GM23338 (cell line): ENCODE data around the gene TPO. TPM values are rescaled to one million over a fixed set of nuclear protein-coding genes. Genes with fewer than 3 reads are reported as not detected.

ENCODE experiments used
- ATAC-seq: fragments of 200-7000 bp; cut with Tn5 transposase; 3 replicates; pipeline ENCODE4 v1.9.1; 2020
- DNase-seq: peaks from one replicate; pipeline ENCODE4 v3.0.0-alpha.2; 2015; ENCODE audit warnings: low spot score
- H2AFZ ChIP-seq: fragments of 200-600 bp; sonication (generic); 2 replicates; pipeline ENCODE4 v1.8.0; 2016; ENCODE audit warnings: antibody characterized with exemption, mild to moderate bottlenecking, moderate library complexity
- H3F3A ChIP-seq: fragments of 200-600 bp; sonication (generic); replicated peaks from 2 replicates; pipeline ENCODE4 v1.8.0; 2017; ENCODE audit warnings: antibody characterized with exemption, mixed run types, low read depth
- H3K27ac ChIP-seq: fragments of 200-600 bp; sonication (generic); 2 replicates; pipeline ENCODE4 v1.6.1; 2016; ENCODE audit warnings: low read depth
- H3K27me3 ChIP-seq: fragments of 200-600 bp; sonication (generic); 2 replicates; pipeline ENCODE4 v1.8.0; 2016; ENCODE audit warnings: mild to moderate bottlenecking, mixed run types, moderate library complexity; ENCODE audit not compliant: insufficient read depth
- H3K36me3 ChIP-seq: fragments of 200-600 bp; sonication (generic); 2 replicates; pipeline ENCODE4 v1.8.0; 2016; ENCODE audit warnings: mild to moderate bottlenecking; ENCODE audit not compliant: insufficient read depth
- H3K4me1 ChIP-seq: fragments of 200-600 bp; sonication (generic); 2 replicates; pipeline ENCODE4 v1.8.0; 2016; ENCODE audit warnings: mild to moderate bottlenecking, moderate library complexity; ENCODE audit not compliant: insufficient read depth
- H3K4me2 ChIP-seq: fragments of 200-600 bp; sonication (generic); 2 replicates; pipeline ENCODE4 v1.7.1; 2017; ENCODE audit warnings: mixed run types
- H3K4me3 ChIP-seq: fragments of 200-600 bp; sonication (generic); 2 replicates; pipeline ENCODE4 v1.6.1; 2016; ENCODE audit warnings: mixed run types
- H3K79me2 ChIP-seq: fragments of 200-600 bp; sonication (generic); replicated peaks from 2 replicates; pipeline ENCODE4 v1.8.0; 2017; ENCODE audit warnings: mild to moderate bottlenecking; ENCODE audit not compliant: insufficient read depth
- H3K9me2 ChIP-seq: fragments of 200-600 bp; sonication (generic); 2 replicates; pipeline ENCODE4 v1.8.0; 2017; ENCODE audit not compliant: insufficient read depth
- H4K20me1 ChIP-seq: fragments of 200-600 bp; sonication (generic); replicated peaks from 2 replicates; pipeline ENCODE4 v1.8.0; 2017; ENCODE audit warnings: mild to moderate bottlenecking; ENCODE audit not compliant: insufficient read depth
- H3K27ac Mint-ChIP-seq: 2 replicates; pipeline ENCODE4 v1.8.0; 2020; ENCODE audit warnings: inconsistent platforms, mild to moderate bottlenecking, moderate library complexity, mixed read lengths
- H3K27me3 Mint-ChIP-seq: 3 replicates; pipeline ENCODE4 v1.8.0; 2022; ENCODE audit warnings: low read depth, mild to moderate bottlenecking, moderate library complexity, mixed read lengths, inconsistent platforms; ENCODE audit not compliant: insufficient read depth, poor library complexity
- H3K36me3 Mint-ChIP-seq: 3 replicates; pipeline ENCODE4 v1.8.0; 2021; ENCODE audit warnings: low read depth, mild to moderate bottlenecking, inconsistent platforms, moderate library complexity, mixed read lengths
- H3K4me1 Mint-ChIP-seq: 3 replicates; pipeline ENCODE4 v1.8.0; 2020; ENCODE audit warnings: mild to moderate bottlenecking, inconsistent platforms, mixed read lengths
- H3K4me3 Mint-ChIP-seq: 3 replicates; pipeline ENCODE4 v1.8.0; 2021; ENCODE audit warnings: moderate library complexity, mild to moderate bottlenecking, inconsistent platforms, mixed read lengths
- H3K9me3 Mint-ChIP-seq: 3 replicates; pipeline ENCODE4 v1.8.0; 2020; ENCODE audit warnings: moderate library complexity, mild to moderate bottlenecking, inconsistent platforms, mixed read lengths
- CREB1 ChIP-seq: fragments of 250-450 bp; sonication (Bioruptor Pico); IDR thresholded peaks from 2 replicates; pipeline ENCODE4 v1.5.0; 2020; ENCODE audit warnings: low read depth, mild to moderate bottlenecking, moderate library complexity
- ETS1 ChIP-seq: IDR thresholded peaks from 2 replicates; pipeline ENCODE4 v1.6.1; 2016; ENCODE audit warnings: antibody characterized with exemption
- EZH2 ChIP-seq: fragments of 200-600 bp; sonication (generic); IDR thresholded peaks from one replicate; pipeline ENCODE4 v1.8.0; 2017; ENCODE audit warnings: antibody characterized with exemption, mild to moderate bottlenecking, low read depth; ENCODE audit not compliant: unreplicated experiment
- EZH2phosphoT487 ChIP-seq: fragments of 200-600 bp; sonication (generic); IDR thresholded peaks from one replicate; pipeline ENCODE4 v1.8.1; 2018; ENCODE audit warnings: antibody characterized with exemption; ENCODE audit not compliant: unreplicated experiment
- JUNB ChIP-seq: IDR thresholded peaks from one replicate; pipeline ENCODE4 v1.6.1; 2016; ENCODE audit warnings: antibody characterized with exemption; ENCODE audit not compliant: unreplicated experiment
- NANOG ChIP-seq: IDR thresholded peaks from 2 replicates; pipeline ENCODE4 v1.6.1; 2016; ENCODE audit warnings: antibody characterized with exemption, borderline replicate concordance
- POLR2AphosphoS5 ChIP-seq: IDR thresholded peaks from 2 replicates; pipeline ENCODE4 v1.6.1; 2016; ENCODE audit warnings: antibody characterized with exemption, low read depth
- REST ChIP-seq: IDR thresholded peaks from one replicate; pipeline ENCODE4 v1.6.1; 2018; ENCODE audit warnings: antibody characterized with exemption; ENCODE audit not compliant: unreplicated experiment
- STAT1 ChIP-seq: IDR thresholded peaks from one replicate; pipeline ENCODE4 v1.6.1; 2016; ENCODE audit warnings: antibody characterized with exemption; ENCODE audit not compliant: unreplicated experiment
- ZNF114 ChIP-seq: fragments of 250-450 bp; sonication (Bioruptor Pico); IDR thresholded peaks from 2 replicates; pipeline ENCODE4 v1.5.0; 2020; ENCODE audit warnings: mild to moderate bottlenecking, moderate library complexity
- ZNF331 ChIP-seq: fragments of 250-450 bp; sonication (Bioruptor Pico); IDR thresholded peaks from 2 replicates; pipeline ENCODE4 v1.5.0; 2020; ENCODE audit warnings: low read depth, mild to moderate bottlenecking, moderate library complexity
- ZNF462 ChIP-seq: fragments of 250-450 bp; sonication (Bioruptor Pico); IDR thresholded peaks from 2 replicates; pipeline ENCODE4 v1.5.0; 2020; ENCODE audit warnings: mild to moderate bottlenecking, moderate library complexity
- polyA plus RNA-seq: library from polyadenylated mRNA; unstranded; fragments of >200 nt; fragmentation: Nextera tagmentation; extraction: Ambion mirVana; gene quantifications from 2 replicates; pipeline ENCODE4 v1.2.1, GENCODE V29; 2016
- total RNA-seq: library from RNA; depleted of rRNA; stranded (reverse); fragments of >200 nt; shearing (Covaris generic); gene quantifications from 2 replicates; pipeline ENCODE4 v1.2.3, GENCODE V29; 2014
- TF ChIP-seq, protein P1 (sequence below), 2 experiments: fragments of 200-600 bp in 1 of 2; sonication (generic) in 1 of 2; conservative IDR thresholded peaks; 2 replicates each; pipeline versions ENCODE4 v1.5.1 to v1.6.1; 2016 to 2017; ENCODE audit warnings: antibody characterized with exemption in 2 of 2, low read depth in 2 of 2, mild to moderate bottlenecking in 2 of 2, moderate library complexity in 1 of 2

Gene TPO
- total and polyA plus RNA-seq, 2 experiments from 2014 or later = 0.74 TPM; not detected in 1

DNA sequence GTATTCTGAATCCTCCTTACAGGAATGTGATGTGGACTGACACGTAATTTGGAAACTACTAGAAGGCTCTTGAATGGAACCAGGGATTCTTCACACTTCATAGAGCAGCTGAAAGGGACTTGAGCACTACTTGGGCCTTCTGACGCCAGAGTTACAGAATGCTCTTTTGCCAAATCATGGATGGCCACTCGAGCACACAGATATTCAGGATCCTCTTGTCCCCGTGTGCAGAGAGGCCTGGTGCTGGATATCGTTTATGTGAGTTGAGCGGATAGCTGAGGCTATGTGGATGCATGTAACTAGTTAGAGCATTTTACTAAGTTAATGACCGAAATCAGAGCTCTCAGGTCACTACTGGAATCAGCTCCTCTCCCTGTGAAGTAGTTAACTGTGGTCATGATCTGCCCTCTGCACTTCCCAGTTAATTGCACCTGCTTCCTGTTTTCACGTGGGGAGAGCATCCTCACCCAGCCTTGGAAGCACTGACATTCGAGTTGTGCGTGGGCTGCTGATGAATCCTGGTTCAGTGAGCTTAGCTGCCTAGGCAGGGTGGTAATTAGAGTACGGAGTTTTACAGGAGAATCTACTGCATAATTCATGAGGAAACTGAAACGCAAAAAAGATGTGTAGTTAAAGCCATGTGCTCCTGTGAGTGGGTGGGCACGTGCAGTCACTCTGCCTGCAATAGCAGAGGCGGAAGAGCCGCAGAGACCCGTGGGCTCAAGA is 5.2 kb upstream of the TPO start:
- H3K27ac Mint-ChIP-seq = no peak overlapping the region
- Histone ChIP-seq H3F3A (no peaks in the 10 kb centered on the region), H3K36me3 (no peaks in the 10 kb centered on the region), H3K4me1 (peaks cover 4% of the 10 kb centered on the region; the same call in 1 of the 2 replicates), H3K27ac (no peak overlapping the region), H3K4me2 (no peak overlapping the region), H2AFZ (no peak overlapping the region), H4K20me1 (no peaks in the 10 kb centered on the region), H3K9me2 (0 out of 2 replicates have a peak, but pooled peaks cover 6% of the 10 kb centered on the region), H3K27me3 (no peaks in the 10 kb centered on the region), H3K4me3 (no peak overlapping the region), H3K79me2 (no peaks in the 10 kb centered on the region)
- TF ChIP-seq POLR2AphosphoS5 (no peak), CREB1 (CRISPR knock-in tag) (no peak), ETS1 (no peak), ZNF331 (CRISPR knock-in tag) (no peak), NANOG (no peak), EZH2phosphoT487 (no peak), EZH2 (no peak), ZNF114 (CRISPR knock-in tag) (no peak), ZNF462 (CRISPR knock-in tag) (no peak), JUNB (no peak), REST (no peak), STAT1 (no peak)
- TF ChIP-seq, protein P1, sequence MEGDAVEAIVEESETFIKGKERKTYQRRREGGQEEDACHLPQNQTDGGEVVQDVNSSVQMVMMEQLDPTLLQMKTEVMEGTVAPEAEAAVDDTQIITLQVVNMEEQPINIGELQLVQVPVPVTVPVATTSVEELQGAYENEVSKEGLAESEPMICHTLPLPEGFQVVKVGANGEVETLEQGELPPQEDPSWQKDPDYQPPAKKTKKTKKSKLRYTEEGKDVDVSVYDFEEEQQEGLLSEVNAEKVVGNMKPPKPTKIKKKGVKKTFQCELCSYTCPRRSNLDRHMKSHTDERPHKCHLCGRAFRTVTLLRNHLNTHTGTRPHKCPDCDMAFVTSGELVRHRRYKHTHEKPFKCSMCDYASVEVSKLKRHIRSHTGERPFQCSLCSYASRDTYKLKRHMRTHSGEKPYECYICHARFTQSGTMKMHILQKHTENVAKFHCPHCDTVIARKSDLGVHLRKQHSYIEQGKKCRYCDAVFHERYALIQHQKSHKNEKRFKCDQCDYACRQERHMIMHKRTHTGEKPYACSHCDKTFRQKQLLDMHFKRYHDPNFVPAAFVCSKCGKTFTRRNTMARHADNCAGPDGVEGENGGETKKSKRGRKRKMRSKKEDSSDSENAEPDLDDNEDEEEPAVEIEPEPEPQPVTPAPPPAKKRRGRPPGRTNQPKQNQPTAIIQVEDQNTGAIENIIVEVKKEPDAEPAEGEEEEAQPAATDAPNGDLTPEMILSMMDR (conservative IDR thresholded peaks at IDR 0.05; ENCODE audit: low read depth in 2 of 2) = no peak
- DNase-seq (no peak), ATAC-seq (no peak)
- peaks cover 27% of the 10 kb centered on the region for H3K4me1 Mint-ChIP-seq
- H3K27me3 Mint-ChIP-seq = peaks cover 18% of the 10 kb centered on the region
- no peaks in the 10 kb centered on the region for H3K36me3 Mint-ChIP-seq
- H3K9me3 Mint-ChIP-seq = peaks cover under 1% of the 10 kb centered on the region; the same call in 1 of the 3 replicates
- H3K4me3 Mint-ChIP-seq = no peak overlapping the region
